GM12865 (cell line): Measurements from ENCODE around the gene SART1.
"Not testable (repeated sequence)": the region's sequence is repeated elsewhere in the genome, so short reads cannot be mapped to it uniquely, and the experiment has no call there.

Experiments
- DNase-seq: peaks from one replicate; pipeline ENCODE4 v3.0.0; 2010; ENCODE audit warnings: low read depth
- H3K4me3 ChIP-seq: 2 replicates; pipeline ENCODE4 v1.5.1; 2011; ENCODE audit warnings: mild to moderate bottlenecking, low read depth, low read length, control low read depth
- TF ChIP-seq, protein P1 (sequence below): IDR thresholded peaks from 2 replicates; pipeline ENCODE4 v1.5.1; 2011; ENCODE audit warnings: low read length, control low read depth, low read depth, inconsistent platforms; ENCODE audit not compliant: insufficient read depth; ENCODE audit errors: missing control alignments

Gene SART1

DNA sequence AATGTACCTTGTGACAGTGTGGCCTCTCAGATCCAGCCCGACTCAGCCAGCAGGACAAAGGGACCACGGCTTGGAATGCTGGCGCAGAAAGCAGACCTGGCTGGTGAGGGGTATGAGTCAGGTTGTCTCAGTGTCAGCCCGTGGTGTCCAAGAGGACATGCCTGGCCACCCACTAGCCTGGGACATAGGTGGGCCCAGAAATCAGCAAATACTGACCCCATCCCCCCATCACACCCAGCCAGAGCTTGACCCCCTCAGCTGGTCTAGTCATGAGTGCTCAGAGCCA is 45.3 kb downstream of the SART1 start:
- no peak overlapping the region for H3K4me3 ChIP-seq
- TF ChIP-seq, protein P1, sequence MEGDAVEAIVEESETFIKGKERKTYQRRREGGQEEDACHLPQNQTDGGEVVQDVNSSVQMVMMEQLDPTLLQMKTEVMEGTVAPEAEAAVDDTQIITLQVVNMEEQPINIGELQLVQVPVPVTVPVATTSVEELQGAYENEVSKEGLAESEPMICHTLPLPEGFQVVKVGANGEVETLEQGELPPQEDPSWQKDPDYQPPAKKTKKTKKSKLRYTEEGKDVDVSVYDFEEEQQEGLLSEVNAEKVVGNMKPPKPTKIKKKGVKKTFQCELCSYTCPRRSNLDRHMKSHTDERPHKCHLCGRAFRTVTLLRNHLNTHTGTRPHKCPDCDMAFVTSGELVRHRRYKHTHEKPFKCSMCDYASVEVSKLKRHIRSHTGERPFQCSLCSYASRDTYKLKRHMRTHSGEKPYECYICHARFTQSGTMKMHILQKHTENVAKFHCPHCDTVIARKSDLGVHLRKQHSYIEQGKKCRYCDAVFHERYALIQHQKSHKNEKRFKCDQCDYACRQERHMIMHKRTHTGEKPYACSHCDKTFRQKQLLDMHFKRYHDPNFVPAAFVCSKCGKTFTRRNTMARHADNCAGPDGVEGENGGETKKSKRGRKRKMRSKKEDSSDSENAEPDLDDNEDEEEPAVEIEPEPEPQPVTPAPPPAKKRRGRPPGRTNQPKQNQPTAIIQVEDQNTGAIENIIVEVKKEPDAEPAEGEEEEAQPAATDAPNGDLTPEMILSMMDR: no peak
- no peak for DNase-seq

DNA sequence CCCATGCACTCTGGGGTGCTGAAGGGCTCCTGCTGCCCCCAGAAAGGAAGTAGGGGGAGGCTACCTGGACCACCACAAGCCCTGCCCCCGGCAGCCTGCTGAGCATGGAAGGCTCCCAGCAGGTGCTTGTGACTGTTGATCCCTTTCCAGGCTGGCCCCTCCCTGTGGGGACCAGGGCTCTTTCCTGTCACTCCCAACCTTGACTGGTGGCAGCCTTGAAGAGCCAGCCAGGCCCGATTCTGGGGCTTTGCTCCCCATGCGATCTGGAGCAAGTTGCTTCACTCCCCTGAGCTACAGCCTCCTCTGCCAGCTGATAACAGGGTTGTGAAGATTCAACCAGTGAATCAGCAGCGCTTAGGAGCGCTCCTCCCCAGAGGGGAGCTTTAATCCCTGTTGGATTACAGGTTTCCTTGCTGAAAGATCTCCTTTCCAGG is 45.7 kb downstream of the SART1 start:
- DNase-seq: no peak
- H3K4me3 ChIP-seq: no peak overlapping the region
- TF ChIP-seq, protein P1: no peak

DNA sequence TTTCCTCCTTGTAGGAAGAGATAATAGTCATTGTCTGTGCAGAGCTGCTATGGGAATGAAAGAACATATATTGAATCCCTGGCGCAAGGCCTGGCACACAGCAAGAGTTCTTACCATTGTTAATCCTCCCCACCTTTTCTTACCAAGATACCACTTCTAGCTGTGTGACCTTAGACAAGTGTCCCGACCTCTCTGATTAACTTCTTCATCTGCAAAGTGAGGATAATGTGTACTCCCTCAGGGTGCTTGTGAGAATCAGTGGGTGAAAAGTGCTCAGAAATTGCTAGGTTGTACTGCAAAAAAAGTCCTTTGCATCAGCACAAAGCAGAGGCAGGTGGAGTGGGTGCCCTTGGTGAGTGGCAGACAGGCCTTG is 46.5 kb downstream of the SART1 start:
- H3K4me3 ChIP-seq: no peak overlapping the region
- TF ChIP-seq, protein P1: no peak
- DNase-seq: no peak

DNA sequence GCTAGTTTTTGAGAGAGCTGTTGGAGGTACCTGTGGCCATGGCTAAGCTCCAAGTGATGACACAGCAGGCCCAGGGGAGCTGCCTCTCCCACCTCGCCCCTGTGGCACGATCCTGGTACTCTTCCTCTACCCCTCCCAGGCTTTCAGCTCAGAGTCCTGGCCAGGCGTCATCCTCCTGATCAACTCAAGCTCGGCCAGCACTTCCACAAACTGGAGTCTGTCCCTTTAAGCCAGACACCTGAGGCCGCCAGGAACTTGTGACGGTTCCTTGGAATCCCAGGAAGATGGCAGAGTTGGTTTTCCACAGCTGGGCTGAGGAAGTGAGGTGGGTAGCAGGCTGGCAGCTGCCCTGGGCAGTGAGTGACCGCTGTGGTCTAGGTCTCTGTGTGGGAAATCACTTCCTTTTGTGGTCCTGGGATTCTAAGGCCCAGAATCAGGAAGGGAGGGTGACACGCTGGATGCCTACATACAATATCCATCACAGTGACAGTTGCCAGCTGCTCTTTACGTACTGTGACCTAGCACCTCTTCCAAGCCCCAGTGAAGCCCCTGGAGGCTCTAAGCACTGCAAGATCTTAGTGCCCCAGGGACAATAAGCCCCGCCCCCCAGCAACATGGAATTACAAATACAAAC is 47.1 kb downstream of the SART1 start:
- no peak overlapping the region for H3K4me3 ChIP-seq
- DNase-seq: no peak
- TF ChIP-seq, protein P1: no peak

DNA sequence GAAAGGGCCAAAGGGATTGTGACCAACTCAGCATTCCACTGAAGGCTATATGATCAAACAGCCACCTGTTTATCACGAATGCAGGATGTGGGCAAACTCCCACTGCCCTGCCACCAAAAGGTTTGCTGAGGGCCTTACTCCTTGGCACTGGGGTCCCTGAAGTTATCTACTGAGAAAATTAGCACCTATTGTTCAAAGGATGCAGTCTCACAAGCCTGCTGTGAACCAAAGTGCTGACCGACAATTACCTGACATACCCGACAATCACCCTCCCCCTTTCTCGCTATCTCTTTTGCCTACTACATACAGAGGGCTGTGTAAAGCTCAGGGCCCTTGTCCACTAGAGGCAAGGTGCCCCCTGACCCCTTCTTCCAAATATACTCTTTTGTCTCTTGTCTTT is 48.5 kb downstream of the SART1 start:
- not testable (repeated sequence) for DNase-seq

DNA sequence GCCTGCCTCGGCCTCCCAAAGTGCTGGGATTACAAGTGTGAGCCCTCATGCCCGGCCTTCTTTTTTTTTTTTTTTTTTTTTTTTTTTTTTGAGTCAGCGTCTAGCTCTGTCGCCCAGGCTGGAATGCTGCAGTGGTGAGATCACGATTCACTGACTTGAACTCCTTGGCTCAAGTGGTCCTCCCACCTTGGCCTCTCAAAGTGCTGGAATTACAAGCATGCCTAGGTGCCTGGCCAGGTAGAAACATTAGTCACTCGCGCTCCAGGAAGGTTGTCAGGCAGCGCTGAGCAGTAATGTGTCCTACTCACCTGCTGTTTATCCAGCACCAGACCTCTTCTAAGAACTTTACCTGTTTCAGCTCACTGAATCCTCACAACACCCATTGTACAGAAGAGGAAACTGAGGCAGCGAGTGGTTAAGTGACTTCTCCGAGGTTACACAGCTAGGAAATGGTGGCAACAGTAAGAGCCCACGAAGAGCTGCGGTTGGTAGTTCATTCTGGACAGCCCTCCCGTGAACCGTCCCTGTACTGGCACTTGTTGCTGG is 49.8 kb downstream of the SART1 start:
- H3K4me3 ChIP-seq: no peak overlapping the region
- TF ChIP-seq, protein P1: no peak
- no peak for DNase-seq

More for the DNA sequence above, 48.5 kb downstream of the SART1 start:
- H3K4me3 ChIP-seq: not testable (repeated sequence)

DNA sequence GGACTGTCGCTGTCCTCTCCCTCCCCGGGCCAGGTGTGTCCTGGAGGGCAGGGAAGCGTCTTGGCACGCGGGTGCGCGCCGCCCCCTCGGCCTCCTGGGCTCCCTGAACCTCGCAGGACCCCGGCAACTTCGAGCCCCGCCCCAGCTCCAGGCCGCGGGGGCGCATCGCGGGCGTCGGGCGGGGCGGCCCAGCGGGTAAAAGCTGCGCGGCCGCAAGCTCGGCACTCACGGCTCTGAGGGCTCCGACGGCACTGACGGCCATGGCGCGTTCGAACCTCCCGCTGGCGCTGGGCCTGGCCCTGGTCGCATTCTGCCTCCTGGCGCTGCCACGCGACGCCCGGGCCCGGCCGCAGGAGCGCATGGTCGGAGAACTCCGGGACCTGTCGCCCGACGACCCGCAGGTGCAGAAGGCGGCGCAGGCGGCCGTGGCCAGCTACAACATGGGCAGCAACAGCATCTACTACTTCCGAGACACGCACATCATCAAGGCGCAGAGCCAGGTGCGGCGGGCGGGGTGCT is 50.3 kb downstream of the SART1 start, which contains the start of gene CST6:
CST6 (plus strand) TSS at position 224 of the 519 bp plus-strand sequence; CDS start at position 261, 37 bp downstream.
- no peak within 1 kb of the TSS for H3K4me3 ChIP-seq
- no peak for DNase-seq
- TF ChIP-seq, protein P1: no peak
